Measurements from ENCODE around the gene CLEC5A.
"Not testable (repeated sequence)": the region's sequence is repeated elsewhere in the genome, so short reads cannot be mapped to it uniquely, and the experiment has no call there.

The CLEC5A gene

GRCh38 chr7:141946796-141947195, at the start of gene CLEC5A:
TSS of gene CLEC5A (minus strand) at chr7:141946974. CDS start at chr7:141946292, 682 bp downstream.
- no peak for DNase-seq

GRCh38 chr7:141993354-141993753, 46.6 kb upstream of the CLEC5A start:
- DNase-seq = no peak

GRCh38 chr7:141992688-141993087, 45.9 kb upstream of the CLEC5A start:
- no peak for DNase-seq

- no peak for DNase-seq
Measured at GRCh38 chr7:141992156-141992555, 45.4 kb upstream of the CLEC5A start.

- no peak for DNase-seq
Measured at GRCh38 chr7:141991140-141991539, 44.4 kb upstream of the CLEC5A start.

- no peak for DNase-seq
Measured at GRCh38 chr7:141990011-141990725, 43.4 kb upstream of the CLEC5A start.

GRCh38 chr7:141987803-141988202, 41.0 kb upstream of the CLEC5A start:
- not testable (repeated sequence) for DNase-seq

- DNase-seq = no peak
Measured at GRCh38 chr7:141986923-141987322, 40.1 kb upstream of the CLEC5A start.

- DNase-seq = not testable (repeated sequence)
Measured at GRCh38 chr7:141985926-141986325, 39.2 kb upstream of the CLEC5A start.

- no peak for DNase-seq
Measured at GRCh38 chr7:141979568-141979967, 32.8 kb upstream of the CLEC5A start.

- no peak for DNase-seq
Measured at GRCh38 chr7:141978351-141978750, 31.6 kb upstream of the CLEC5A start.

- no peak for DNase-seq
Measured at GRCh38 chr7:141976524-141977245, 29.9 kb upstream of the CLEC5A start.

- DNase-seq = peak; percentile 61
Measured at GRCh38 chr7:141975806-141976523, 29.2 kb upstream of the CLEC5A start.

- DNase-seq = no peak
Measured at GRCh38 chr7:141974831-141975230, 28.1 kb upstream of the CLEC5A start.

- no peak for DNase-seq
Measured at GRCh38 chr7:141973673-141974072, 26.9 kb upstream of the CLEC5A start, which contains the start of gene TAS2R38. TSS of gene TAS2R38 (minus strand) at chr7:141973773. CDS start at chr7:141973689, 84 bp downstream.

- peak; percentile 11 for DNase-seq
Measured at GRCh38 chr7:141960687-141961422, 14.1 kb upstream of the CLEC5A start.

- DNase-seq = no peak
Measured at GRCh38 chr7:141956084-141956483, 9.3 kb upstream of the CLEC5A start.

GRCh38 chr7:141954334-141954733, 7.6 kb upstream of the CLEC5A start:
- no peak for DNase-seq

GRCh38 chr7:141952461-141952860, 5.7 kb upstream of the CLEC5A start:
- DNase-seq = no peak

GRCh38 chr7:141950806-141951205, 4.0 kb upstream of the CLEC5A start:
- DNase-seq = no peak

GRCh38 chr7:141949911-141950310, 3.1 kb upstream of the CLEC5A start:
- DNase-seq = no peak

- DNase-seq = no peak
Measured at GRCh38 chr7:141949451-141949850, 2.7 kb upstream of the CLEC5A start.

GRCh38 chr7:141949021-141949420, 2.2 kb upstream of the CLEC5A start:
- no peak for DNase-seq
